Measurements from ENCODE around the gene CDK4.
A peak's percentile ranks its signal among the peaks of the same experiment; 100 is the strongest.

CDK4 gene

GRCh38 chr12:57772429-57773322, 20.6 kb upstream of the CDK4 start, which contains the start of gene EEF1AKMT3:
EEF1AKMT3 (plus strand) TSS chr12:57772614; CDS start chr12:57772725, 111 bp downstream.
- DNase-seq, result peak in 28 of 51 donors; percentile 20 to 77 (median 54)

GRCh38 chr12:57771873-57772428, 19.8 kb upstream of the CDK4 start, which contains the start of gene METTL1:
METTL1 (minus strand) TSS chr12:57772105; CDS start chr12:57772083, 22 bp downstream.
- peak; percentile 72 to 97 (median 91) for DNase-seq

GRCh38 chr12:57771236-57771872, 19.2 kb upstream of the CDK4 start:
- DNase-seq, result peak in 21 of 51 donors; percentile 54 to 85 (median 74)

- DNase-seq, result no peak
These were observed 18.6 kb upstream of the CDK4 start for GRCh38 chr12:57770734-57771133.

GRCh38 chr12:57769594-57769993, 17.5 kb upstream of the CDK4 start:
- no peak for DNase-seq

- no peak for DNase-seq
These were observed 15.8 kb upstream of the CDK4 start for GRCh38 chr12:57767876-57768275.

- DNase-seq, result no peak
These were observed 15.2 kb upstream of the CDK4 start for GRCh38 chr12:57767305-57767698.

- peak in 1 of 51 donors; percentile 7 for DNase-seq
These were observed 14.6 kb upstream of the CDK4 start, which contains the start of gene CYP27B1 for GRCh38 chr12:57766464-57767304. CYP27B1 (minus strand) TSS chr12:57767078; CDS start chr12:57767041, 37 bp downstream.

GRCh38 chr12:57765698-57766463, 13.8 kb upstream of the CDK4 start:
- no peak for DNase-seq

GRCh38 chr12:57765003-57765697, 13.0 kb upstream of the CDK4 start:
- DNase-seq, result no peak

GRCh38 chr12:57764662-57765002, 12.5 kb upstream of the CDK4 start:
- DNase-seq, result no peak

- no peak for DNase-seq
These were observed 12.0 kb upstream of the CDK4 start for GRCh38 chr12:57763881-57764661.

GRCh38 chr12:57762463-57762862, 10.4 kb upstream of the CDK4 start:
- no peak for DNase-seq

GRCh38 chr12:57761391-57761998, 9.4 kb upstream of the CDK4 start:
- DNase-seq, result no peak

GRCh38 chr12:57760347-57760982, 8.4 kb upstream of the CDK4 start:
- DNase-seq, result no peak

GRCh38 chr12:57759360-57759980, 7.4 kb upstream of the CDK4 start:
- DNase-seq, result no peak

- no peak for DNase-seq
These were observed 6.6 kb upstream of the CDK4 start for GRCh38 chr12:57758552-57759359.
